HG03066 (cell line): Measurements from ENCODE around the gene FAM32A.

Experiments used
- ATAC-seq: cut with Tn5 transposase; IDR thresholded peaks from one replicate; pipeline ENCODE4 v1.9.1; 2021; ENCODE audit warnings: low read depth; ENCODE audit not compliant: unreplicated experiment

FAM32A gene

GRCh38 chr19:16218851-16219250 is 33.6 kb downstream of the FAM32A start:
- ATAC-seq: no peak

- ATAC-seq: no peak
Measured at GRCh38 chr19:16222806-16223205, 37.6 kb downstream of the FAM32A start.

GRCh38 chr19:16223746-16224145 is 38.5 kb downstream of the FAM32A start:
- no peak for ATAC-seq

GRCh38 chr19:16224293-16225045 is 39.3 kb downstream of the FAM32A start:
- no peak for ATAC-seq

- no peak for ATAC-seq
Measured at GRCh38 chr19:16225279-16226183, 40.3 kb downstream of the FAM32A start.

GRCh38 chr19:16226184-16226591 is 41.0 kb downstream of the FAM32A start:
- ATAC-seq: no peak

GRCh38 chr19:16226878-16227836 is 41.9 kb downstream of the FAM32A start:
- no peak for ATAC-seq

GRCh38 chr19:16227837-16228636 is 42.8 kb downstream of the FAM32A start:
- ATAC-seq: no peak

GRCh38 chr19:16228637-16229321 is 43.6 kb downstream of the FAM32A start:
- no peak for ATAC-seq

GRCh38 chr19:16229322-16229641 is 44.1 kb downstream of the FAM32A start:
- no peak for ATAC-seq

GRCh38 chr19:16232127-16232526 is 46.9 kb downstream of the FAM32A start:
- no peak for ATAC-seq

GRCh38 chr19:16232568-16232967 is 47.4 kb downstream of the FAM32A start:
- ATAC-seq: no peak

GRCh38 chr19:16233081-16233776 is 48.0 kb downstream of the FAM32A start:
- ATAC-seq: no peak

GRCh38 chr19:16233836-16234551 is 48.8 kb downstream of the FAM32A start:
- no peak for ATAC-seq

- no peak for ATAC-seq
Measured at GRCh38 chr19:16234552-16235445, 49.6 kb downstream of the FAM32A start.

GRCh38 chr19:16235811-16236652 is 50.8 kb downstream of the FAM32A start:
- ATAC-seq: no peak
